GM21423 (cell line): ENCODE results near the gene ALOX15B.

Experiments used
- ATAC-seq: cut with Tn5 transposase; IDR thresholded peaks from one replicate; pipeline ENCODE4 v1.9.1; 2021; ENCODE audit warnings: mild to moderate bottlenecking, moderate library complexity; ENCODE audit not compliant: unreplicated experiment

Gene ALOX15B, protein sequence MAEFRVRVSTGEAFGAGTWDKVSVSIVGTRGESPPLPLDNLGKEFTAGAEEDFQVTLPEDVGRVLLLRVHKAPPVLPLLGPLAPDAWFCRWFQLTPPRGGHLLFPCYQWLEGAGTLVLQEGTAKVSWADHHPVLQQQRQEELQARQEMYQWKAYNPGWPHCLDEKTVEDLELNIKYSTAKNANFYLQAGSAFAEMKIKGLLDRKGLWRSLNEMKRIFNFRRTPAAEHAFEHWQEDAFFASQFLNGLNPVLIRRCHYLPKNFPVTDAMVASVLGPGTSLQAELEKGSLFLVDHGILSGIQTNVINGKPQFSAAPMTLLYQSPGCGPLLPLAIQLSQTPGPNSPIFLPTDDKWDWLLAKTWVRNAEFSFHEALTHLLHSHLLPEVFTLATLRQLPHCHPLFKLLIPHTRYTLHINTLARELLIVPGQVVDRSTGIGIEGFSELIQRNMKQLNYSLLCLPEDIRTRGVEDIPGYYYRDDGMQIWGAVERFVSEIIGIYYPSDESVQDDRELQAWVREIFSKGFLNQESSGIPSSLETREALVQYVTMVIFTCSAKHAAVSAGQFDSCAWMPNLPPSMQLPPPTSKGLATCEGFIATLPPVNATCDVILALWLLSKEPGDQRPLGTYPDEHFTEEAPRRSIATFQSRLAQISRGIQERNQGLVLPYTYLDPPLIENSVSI

DNA sequence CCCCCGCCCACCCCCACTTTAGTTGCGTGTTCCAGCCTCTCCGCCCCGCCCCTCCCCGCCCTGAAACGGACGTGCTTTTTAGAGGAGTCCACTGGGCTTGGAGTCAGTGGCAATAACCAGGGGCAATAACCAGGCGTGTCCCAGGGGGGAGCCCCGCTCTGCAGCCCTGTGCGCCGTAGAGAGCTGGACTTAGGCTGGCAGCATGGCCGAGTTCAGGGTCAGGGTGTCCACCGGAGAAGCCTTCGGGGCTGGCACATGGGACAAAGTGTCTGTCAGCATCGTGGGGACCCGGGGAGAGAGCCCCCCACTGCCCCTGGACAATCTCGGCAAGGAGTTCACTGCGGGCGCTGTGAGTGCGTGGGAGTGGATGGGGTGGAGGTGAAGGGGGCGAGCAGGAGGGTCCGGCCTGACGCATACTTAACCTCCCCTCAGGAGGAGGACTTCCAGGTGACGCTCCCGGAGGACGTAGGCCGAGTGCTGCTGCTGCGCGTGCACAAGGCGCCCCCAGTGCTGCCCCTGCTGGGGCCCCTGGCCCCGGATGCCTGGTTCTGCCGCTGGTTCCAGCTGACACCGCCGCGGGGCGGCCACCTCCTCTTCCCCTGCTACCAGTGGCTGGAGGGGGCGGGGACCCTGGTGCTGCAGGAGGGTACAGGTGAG is at the start of gene ALOX15B:
Gene ALOX15B, plus strand, starts transcription at position 106 of the 657 bp plus-strand sequence. Its CDS starts 97 bp downstream, at position 203.
- ATAC-seq, result no peak

DNA sequence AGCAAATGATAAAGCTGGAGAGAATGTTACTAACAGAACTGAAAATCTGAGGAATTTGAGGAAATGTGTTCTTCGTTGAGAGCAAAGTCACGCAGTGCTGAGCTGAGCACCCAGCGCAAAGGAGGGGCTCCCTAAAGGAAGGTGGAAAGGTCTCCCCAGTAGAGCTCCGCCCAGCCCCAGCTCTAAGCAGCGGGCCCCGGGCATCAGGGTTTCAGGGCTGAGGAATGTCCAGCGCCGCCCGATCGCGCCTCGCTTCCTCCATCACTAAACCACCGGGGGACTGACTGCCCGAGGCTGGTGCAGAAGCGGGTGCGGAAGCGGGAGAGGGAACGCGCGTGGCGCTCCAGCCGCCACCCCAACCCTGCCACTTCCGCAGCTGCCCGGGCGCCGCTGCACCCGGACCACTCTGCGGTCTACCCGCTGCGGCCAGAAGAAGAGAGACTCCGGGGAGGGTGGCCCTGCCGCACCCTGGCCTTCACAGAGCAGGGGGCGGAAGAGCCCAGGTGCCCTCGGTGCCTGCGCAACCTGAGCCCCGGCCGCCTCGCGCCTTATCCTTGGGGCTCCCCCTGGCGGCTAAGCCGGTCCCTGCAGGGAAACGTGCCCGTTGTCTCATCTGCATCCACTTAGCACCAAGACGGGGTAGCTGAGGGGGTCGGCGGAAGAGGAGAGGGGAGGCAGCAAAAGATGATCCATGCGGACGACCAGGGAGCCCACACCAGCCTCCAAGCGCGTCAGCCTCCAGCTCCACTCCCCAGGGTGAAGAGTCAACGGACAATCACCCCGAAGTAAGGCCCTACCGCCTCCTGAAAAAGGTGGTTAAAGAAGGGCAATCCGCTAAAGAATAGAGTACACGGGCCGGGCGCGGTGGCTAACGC is 48.8 kb upstream of the ALOX15B start:
- ATAC-seq, result peak; percentile 62

DNA sequence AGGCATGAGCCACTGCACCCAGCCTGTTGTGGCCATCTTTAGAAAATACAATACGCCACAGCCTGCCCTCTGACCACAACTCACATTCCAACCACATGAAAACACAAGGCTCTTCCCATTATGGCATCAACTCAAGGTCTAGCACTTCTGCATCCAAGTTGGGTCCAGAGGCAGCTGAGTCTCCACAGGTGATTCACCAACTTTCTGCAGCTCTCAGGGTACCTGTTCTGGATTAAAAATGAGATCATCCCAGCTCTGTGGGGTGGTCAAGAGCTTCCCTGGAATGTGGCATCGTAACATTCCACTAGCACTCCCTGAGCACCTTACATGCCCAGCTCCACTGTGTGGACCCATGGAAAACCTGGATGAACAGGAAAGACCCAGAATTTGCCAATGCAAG is 46.3 kb upstream of the ALOX15B start:
- ATAC-seq, result no peak

DNA sequence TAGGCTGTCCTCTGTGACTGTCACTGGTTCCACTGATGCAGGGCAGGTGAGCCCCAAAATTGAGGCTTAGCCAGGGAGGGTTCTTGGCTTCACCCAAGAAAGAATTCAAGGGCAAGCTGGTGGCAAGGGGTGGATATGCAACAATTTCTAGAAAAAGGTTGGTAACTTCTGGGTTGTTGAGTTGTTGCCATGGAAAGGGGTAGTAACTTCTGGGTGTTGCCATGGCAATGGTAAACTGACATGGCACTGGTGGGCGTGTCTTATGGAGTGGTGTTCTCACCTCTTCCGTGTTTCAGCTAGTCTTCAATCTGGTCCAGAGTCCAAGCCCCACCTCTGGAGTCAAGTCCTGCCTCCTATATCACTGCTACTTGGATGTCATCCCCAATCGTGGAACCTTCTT is 45.9 kb upstream of the ALOX15B start:
- no peak for ATAC-seq

DNA sequence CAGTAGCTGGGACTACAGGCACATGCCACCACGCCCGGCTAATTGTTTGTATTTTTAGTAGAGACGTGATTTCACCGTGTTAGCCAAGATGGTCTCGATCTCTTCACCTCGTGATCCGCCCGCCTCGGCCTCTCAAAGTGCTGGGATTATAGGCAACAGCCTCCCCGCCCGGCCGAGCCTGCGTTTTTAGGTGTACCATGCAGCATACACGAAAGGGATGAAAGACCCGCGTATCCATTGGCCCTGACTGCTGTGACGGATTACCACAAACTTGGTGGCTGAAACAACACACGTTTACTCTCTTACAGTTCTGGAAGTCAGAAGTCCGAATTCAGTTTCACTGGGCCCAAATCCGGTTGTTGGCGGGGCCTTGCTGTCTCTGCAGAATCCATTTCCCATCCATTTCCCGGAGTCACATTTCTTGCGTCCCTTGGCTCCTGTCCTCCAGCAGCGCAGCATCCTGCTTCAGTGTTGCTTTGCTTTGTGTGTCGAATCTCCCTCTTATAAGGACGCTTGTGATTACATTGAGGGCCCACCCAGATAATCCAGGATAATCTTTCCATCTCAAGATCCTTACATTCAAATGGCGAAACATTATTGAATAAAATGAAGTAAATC is 44.8 kb upstream of the ALOX15B start:
- ATAC-seq, result no peak

DNA sequence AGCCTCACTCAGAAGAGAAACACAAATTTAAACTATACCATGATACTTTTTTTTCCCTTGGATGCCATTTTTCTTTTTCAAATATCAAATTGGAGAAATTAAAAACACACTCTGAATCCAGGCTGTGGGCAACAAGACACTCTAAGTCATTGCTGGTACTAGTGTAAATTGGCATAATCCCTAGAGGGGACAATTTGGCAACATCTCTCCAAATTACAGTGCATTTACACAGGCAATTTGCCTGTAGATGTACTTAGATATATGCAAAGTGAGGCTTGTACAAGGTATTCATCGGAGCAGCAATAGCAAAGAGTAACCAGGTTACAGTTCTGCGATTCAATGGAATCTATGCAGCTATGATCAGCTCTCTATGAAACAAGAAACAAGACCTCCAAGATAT is 43.1 kb upstream of the ALOX15B start:
- no peak for ATAC-seq

DNA sequence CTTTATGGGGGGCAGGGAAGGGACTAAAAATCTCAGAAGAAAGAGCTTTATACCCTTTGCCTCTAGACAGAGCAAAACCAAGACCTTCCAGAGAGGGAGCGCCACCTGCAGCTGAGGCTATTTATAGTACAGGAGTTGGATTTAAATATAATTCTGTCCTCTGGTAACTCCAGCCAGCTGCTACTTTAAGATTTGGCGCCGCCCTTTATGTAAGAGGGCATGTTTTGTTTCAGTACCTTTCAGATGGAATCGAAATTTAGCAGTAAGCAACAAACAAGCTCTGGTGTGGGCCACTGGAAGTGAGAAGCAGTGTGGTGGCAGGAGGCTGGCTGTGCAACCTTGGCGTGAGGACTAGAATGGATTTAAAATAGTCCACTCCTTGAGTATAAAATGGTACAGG is 41.7 kb upstream of the ALOX15B start:
- ATAC-seq, result no peak

DNA sequence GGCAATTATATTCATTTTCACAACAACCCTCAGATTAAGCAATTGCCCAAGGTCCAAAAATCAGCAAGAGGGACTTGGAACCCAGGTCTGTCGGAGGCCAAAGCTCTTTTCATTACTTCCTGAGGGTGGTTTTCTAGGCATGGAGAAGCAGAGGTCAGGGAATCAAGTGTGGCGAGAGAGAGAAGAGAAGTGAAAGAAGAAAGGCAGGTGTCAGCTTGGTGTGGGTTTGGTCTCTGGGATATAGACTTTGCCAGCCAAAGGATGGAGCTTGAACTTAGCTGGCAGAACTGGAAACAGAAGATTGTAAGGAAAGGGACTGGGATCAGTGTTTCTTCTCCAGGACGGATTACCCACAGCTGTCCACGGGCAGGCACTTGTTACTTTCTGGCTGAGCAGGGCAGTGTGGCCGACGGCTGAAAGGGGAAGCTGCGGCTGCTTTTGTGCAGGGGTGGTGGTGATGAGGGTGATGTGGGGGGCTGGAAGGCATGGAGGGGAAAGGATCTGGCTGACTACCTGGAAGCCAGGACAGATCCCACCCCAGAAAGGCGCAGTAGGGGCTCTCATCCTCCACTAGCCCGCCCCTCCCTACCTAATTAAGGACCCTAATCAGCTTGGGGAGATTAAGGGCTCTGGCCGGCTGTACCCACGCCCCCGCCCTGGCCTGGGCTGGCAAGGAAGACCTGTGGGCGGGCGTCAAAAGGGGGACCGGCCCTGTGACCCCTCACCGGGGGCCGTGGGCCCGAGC is 36.7 kb upstream of the ALOX15B start, which contains the start of gene GUCY2D:
Gene GUCY2D, plus strand, starts transcription at position 640 of the 745 bp plus-strand sequence. CDS start 433 bp downstream, outside the sequence.
- no peak for ATAC-seq

DNA sequence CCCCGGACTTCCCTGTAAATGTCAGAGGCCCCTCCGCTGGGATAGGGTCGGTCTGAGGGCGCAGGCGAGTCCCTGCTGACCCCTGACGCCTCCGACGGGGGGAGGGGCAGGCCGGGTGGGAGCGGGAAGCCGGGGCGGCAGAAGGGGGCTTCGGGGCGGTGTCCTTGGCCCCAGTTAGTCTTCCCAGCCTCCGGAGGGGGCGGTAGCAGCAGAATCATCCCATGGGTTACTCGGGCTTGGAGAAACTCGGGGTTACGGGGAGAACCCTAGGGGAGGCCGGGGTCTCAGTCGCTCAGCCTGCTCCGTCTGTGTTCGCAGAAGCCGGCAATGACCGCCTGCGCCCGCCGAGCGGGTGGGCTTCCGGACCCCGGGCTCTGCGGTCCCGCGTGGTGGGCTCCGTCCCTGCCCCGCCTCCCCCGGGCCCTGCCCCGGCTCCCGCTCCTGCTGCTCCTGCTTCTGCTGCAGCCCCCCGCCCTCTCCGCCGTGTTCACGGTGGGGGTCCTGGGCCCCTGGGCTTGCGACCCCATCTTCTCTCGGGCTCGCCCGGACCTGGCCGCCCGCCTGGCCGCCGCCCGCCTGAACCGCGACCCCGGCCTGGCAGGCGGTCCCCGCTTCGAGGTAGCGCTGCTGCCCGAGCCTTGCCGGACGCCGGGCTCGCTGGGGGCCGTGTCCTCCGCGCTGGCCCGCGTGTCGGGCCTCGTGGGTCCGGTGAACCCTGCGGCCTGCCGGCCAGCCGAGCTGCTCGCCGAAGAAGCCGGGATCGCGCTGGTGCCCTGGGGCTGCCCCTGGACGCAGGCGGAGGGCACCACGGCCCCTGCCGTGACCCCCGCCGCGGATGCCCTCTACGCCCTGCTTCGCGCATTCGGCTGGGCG is 35.9 kb upstream of the ALOX15B start:
- no peak for ATAC-seq

DNA sequence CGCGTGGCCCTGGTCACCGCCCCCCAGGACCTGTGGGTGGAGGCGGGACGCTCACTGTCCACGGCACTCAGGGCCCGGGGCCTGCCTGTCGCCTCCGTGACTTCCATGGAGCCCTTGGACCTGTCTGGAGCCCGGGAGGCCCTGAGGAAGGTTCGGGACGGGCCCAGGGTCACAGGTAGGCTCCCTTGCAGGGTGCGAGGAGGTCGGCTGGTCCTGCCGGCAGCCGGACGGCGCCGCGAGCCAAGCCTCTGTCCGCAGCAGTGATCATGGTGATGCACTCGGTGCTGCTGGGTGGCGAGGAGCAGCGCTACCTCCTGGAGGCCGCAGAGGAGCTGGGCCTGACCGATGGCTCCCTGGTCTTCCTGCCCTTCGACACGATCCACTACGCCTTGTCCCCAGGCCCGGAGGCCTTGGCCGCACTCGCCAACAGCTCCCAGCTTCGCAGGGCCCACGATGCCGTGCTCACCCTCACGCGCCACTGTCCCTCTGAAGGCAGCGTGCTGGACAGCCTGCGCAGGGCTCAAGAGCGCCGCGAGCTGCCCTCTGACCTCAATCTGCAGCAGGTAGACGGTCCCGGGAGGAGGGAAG is 35.2 kb upstream of the ALOX15B start:
- ATAC-seq, result no peak

DNA sequence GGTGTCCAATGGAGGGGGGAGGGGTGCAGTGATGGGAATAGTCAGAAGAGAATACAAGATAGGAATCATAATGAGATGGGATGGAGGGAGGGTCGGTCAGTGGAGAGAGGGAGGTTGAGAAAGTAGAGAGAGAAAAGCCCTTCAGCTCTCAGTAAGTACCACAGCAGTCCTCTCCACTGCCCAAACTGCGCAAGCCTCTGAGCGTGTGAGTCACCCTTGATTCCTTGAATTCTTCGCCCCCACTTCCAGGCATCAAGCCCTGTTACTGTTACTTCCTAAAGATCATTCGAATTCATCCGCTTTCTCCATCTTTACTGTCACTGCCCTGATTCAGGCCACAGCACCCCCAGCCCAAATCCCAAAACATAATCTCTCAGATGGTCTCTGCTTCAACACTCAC is 34.0 kb upstream of the ALOX15B start:
- ATAC-seq, result no peak

DNA sequence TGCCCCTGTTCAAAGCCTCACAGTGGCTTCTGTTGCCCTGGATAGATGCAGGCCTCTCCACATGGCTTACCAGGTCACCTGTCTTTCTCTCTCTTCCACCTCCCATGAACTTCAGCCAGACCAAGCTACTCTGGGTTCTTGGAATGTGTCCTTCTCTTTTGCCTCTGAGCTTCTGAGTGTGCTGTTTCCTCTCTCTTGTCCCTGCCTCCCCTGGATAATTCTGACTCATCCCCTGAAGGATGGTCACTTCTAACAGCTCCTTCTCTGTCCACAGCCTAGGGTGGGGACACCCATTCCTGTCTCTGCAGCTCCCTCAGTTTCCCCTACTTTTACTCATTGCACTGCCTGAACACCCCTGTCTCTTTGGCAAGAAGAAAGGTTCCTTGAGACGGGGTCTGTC is 33.5 kb upstream of the ALOX15B start:
- ATAC-seq, result no peak

DNA sequence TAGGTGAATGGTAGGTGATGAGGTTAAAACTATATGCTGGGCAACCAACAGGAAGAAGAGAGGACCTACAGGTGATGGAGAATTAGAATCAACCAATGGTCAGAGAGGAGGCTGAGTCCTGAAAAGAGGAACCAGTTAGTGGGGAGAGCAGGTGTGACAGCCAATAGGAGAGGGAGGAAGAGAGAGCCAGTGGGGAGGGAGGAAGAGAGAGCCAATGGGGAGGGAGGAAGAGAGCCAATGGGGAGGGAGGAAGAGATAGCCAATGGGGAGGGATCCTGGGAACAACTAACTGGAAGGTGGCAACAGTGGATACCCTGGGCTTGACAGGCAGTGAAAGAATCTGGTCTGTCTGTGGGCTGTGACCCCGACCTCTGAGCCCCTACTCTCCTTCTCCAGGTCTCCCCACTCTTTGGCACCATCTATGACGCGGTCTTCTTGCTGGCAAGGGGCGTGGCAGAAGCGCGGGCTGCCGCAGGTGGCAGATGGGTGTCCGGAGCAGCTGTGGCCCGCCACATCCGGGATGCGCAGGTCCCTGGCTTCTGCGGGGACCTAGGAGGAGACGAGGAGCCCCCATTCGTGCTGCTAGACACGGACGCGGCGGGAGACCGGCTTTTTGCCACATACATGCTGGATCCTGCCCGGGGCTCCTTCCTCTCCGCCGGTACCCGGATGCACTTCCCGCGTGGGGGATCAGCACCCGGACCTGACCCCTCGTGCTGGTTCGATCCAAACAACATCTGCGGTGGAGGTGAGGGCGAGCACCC is 32.7 kb upstream of the ALOX15B start:
- ATAC-seq, result no peak

DNA sequence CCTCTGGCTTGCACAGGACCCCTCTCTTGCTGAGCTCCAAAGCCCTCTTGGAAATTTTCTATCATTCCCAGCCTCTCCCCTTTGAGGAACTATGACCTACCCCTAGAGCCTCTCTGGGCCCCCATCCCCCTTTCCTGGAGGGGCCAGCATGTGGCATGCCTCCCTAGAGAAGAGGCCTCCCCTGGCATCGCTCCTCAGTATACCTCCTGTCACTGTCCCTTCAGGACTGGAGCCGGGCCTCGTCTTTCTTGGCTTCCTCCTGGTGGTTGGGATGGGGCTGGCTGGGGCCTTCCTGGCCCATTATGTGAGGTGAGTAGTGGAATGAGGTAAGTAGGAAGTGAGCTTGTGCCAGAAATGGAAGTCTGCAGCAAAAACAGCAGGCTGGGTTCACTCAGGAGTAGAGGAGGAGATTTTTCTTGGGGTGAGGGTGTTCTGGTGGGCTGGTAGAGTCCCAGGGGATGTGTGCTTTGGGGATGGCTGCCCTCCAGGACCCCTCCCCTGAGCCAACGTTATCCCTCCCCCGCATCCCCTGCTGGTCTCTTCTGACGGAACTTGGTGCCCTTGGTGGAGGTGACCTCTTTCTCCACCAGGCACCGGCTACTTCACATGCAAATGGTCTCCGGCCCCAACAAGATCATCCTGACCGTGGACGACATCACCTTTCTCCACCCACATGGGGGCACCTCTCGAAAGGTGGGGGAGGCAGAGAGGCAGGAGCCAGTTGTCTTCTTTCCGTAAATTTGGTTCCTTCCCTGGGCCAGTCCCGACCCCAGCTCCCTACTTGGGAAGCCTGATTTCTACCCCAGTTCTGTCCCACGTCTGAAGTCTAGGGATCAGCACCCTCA is 31.8 kb upstream of the ALOX15B start:
- no peak for ATAC-seq

DNA sequence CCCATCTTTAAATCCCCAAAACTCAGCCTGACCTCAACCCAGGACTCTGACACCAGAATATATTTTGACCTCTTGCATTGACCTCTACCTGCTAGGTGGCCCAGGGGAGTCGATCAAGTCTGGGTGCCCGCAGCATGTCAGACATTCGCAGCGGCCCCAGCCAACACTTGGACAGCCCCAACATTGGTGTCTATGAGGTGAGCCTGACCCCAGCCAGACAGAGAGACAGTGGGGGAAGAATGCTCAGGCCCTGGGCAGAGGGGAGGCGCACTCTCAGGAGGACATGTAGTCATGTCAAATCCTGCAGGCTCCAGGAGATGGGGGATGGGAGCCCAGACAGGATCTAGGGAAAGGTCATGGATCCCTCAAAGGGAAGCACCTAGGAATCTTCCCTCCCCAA is 31.0 kb upstream of the ALOX15B start:
- no peak for ATAC-seq

DNA sequence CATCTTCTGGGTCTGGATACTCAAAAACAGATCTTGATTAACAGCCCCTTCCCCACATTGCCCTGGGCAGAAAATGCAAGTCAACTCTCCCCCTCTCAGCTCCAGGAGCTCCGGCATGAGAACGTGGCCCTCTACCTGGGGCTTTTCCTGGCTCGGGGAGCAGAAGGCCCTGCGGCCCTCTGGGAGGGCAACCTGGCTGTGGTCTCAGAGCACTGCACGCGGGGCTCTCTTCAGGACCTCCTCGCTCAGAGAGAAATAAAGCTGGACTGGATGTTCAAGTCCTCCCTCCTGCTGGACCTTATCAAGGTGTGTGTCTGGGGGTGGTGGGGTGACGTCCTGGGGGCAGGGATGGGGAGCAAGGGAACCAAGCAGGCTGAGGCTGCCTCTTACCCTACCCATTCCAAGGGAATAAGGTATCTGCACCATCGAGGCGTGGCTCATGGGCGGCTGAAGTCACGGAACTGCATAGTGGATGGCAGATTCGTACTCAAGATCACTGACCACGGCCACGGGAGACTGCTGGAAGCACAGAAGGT is 26.7 kb upstream of the ALOX15B start:
- no peak for ATAC-seq
